ENCODE results near the gene B3GNT2.

B3GNT2 gene

DNA sequence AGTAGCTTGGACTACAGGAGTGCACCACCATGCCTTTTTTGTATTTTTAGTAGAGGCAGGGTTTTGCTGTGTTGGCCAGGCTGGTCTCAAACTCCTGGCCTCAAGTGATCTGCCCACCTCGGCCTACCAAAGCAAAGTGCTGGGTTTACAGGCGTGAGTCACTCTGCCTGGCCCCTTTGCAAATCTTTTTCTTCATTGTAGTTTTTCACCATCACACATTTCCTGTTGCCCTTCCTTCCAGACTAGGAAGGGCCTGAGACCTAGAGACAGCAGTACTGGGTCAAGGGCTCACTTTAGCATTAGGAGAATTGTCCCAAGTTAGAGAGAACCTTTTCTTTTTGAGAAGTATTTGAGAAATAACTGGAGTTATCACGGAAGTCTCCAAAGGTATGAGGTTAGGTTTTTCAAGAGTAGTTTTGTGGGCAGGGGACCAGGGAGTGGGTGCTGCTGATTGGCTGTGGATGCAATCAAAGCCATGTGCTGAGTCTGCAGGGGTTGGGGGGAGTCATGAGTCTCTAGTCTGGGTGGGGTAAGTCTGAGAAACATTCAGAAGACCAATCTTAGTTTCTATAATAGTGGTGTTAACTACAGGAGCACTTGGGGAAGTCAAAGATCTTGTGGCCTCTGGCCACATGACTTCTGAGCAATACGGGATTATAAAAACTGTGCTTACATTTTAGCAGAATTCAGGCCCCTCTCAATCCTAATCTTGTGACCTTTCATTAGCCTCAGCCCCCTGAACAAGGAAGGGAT, 23.7 kb downstream of the B3GNT2 start:
- Mint-ChIP-seq H3K9me3 (peaks cover 36% of the 10 kb centered on the region), H3K4me3 (no peak overlapping the region), H3K36me3 (ENCODE audit: low read depth) (peaks cover 47% of the 10 kb centered on the region), H3K27ac (no peak overlapping the region), H3K27me3 (ENCODE audit: low read depth, poor library complexity) (no peaks in the 10 kb centered on the region), H3K4me1 (peaks cover 27% of the 10 kb centered on the region)
- no peak for DNase-seq
- TF ChIP-seq, protein P1, sequence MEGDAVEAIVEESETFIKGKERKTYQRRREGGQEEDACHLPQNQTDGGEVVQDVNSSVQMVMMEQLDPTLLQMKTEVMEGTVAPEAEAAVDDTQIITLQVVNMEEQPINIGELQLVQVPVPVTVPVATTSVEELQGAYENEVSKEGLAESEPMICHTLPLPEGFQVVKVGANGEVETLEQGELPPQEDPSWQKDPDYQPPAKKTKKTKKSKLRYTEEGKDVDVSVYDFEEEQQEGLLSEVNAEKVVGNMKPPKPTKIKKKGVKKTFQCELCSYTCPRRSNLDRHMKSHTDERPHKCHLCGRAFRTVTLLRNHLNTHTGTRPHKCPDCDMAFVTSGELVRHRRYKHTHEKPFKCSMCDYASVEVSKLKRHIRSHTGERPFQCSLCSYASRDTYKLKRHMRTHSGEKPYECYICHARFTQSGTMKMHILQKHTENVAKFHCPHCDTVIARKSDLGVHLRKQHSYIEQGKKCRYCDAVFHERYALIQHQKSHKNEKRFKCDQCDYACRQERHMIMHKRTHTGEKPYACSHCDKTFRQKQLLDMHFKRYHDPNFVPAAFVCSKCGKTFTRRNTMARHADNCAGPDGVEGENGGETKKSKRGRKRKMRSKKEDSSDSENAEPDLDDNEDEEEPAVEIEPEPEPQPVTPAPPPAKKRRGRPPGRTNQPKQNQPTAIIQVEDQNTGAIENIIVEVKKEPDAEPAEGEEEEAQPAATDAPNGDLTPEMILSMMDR (IDR thresholded peaks at IDR 0.05): no peak

DNA sequence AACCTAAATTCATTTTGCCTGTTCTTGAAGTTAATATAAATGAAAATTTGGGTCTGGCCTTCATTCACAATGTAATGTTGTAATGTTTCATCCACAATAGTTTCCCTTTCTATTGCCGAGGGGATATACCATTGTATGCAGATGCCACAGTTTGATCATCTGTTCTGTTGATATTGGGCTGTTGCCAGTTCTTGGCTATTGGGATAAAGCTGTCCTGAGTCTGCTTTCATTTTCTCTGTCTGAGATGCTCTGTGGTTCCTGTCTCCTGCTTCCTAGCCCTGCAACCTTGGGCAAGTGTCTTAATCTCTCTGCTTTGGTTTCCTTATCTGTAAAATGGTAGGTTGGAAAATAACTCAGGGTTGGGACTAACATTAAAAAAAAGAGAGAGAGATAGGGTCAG, 25.2 kb downstream of the B3GNT2 start:
- Mint-ChIP-seq H3K9me3 (peaks cover 36% of the 10 kb centered on the region), H3K36me3 (ENCODE audit: low read depth) (peaks cover 63% of the 10 kb centered on the region), H3K4me3 (no peak overlapping the region), H3K4me1 (peaks cover 12% of the 10 kb centered on the region), H3K27ac (no peak overlapping the region), H3K27me3 (ENCODE audit: low read depth, poor library complexity) (no peaks in the 10 kb centered on the region)
- TF ChIP-seq, protein P1 (IDR thresholded peaks at IDR 0.05): no peak
- no peak for DNase-seq

GRCh38 chr2:62222171-62222570, 26.3 kb downstream of the B3GNT2 start:
- TF ChIP-seq, protein P1 (IDR thresholded peaks at IDR 0.05): no peak
- Mint-ChIP-seq H3K36me3 (ENCODE audit: low read depth) (peaks cover 64% of the 10 kb centered on the region), H3K4me1 (peaks cover 5% of the 10 kb centered on the region), H3K9me3 (peaks cover 36% of the 10 kb centered on the region), H3K27me3 (ENCODE audit: low read depth, poor library complexity) (no peaks in the 10 kb centered on the region), H3K4me3 (no peak overlapping the region), H3K27ac (no peak overlapping the region)
- no peak for DNase-seq

GRCh38 chr2:62222674-62223073, 26.8 kb downstream of the B3GNT2 start:
- Mint-ChIP-seq H3K4me3 (no peak overlapping the region), H3K4me1 (peaks cover 5% of the 10 kb centered on the region), H3K9me3 (peaks cover 36% of the 10 kb centered on the region), H3K27ac (no peak overlapping the region), H3K36me3 (ENCODE audit: low read depth) (peaks cover 68% of the 10 kb centered on the region), H3K27me3 (ENCODE audit: low read depth, poor library complexity) (no peaks in the 10 kb centered on the region)
- DNase-seq: no peak
- TF ChIP-seq, protein P1 (IDR thresholded peaks at IDR 0.05): no peak

DNA sequence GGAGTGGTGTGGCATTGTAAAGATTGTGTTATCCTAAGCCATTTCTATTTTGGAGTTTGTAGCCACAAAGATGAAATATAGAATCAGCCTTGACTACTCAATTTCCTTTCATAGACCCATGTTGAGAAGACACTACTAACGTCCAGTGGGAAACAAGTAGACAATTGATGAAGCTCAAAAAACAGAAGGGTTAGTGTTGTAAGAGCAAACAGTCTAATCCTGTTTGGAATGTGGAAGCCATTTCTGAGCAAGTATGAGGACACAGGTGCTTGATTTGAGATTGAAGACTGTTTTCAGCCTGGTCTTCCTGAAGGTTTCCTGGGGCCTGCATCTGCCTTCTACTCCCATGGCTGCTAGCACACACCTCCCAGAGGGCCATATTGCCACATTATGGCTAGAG, 29.1 kb downstream of the B3GNT2 start:
- H3K4me3 Mint-ChIP-seq: no peak overlapping the region
- H3K36me3 Mint-ChIP-seq (ENCODE audit: low read depth): peaks cover 62% of the 10 kb centered on the region
- no peaks in the 10 kb centered on the region for H3K27me3 Mint-ChIP-seq (ENCODE audit: low read depth, poor library complexity)
- no peak for DNase-seq
- H3K4me1 Mint-ChIP-seq: peaks cover 5% of the 10 kb centered on the region
- H3K9me3 Mint-ChIP-seq: peaks cover 20% of the 10 kb centered on the region
- H3K27ac Mint-ChIP-seq: no peak overlapping the region
- TF ChIP-seq, protein P1 (IDR thresholded peaks at IDR 0.05): no peak

All from nephron progenitor cell (in vitro differentiated cells).